Upper lobe of left lung (tissue), 6 donors: ENCODE results near the gene AGBL4. TPM values are rescaled to one million over a fixed set of nuclear protein-coding genes. Genes with fewer than 3 reads are reported as not detected.

ENCODE experiments used
- ATAC-seq, 2 donors: fragments of 200-7000 bp; cut with Tn5 transposase; one replicate each; pipeline ENCODE4 v1.9.1; 2022; ENCODE audit warnings: mild to moderate bottlenecking in 2 of 2, moderate library complexity in 2 of 2; ENCODE audit not compliant: low FRiP score in 2 of 2
- DNase-seq, 2 donors: peaks; one replicate each; pipeline ENCODE4 v3.0.0-alpha.2; 2019 to 2020
- H3K27ac ChIP-seq, 4 donors: fragments of 200-600 bp; sonication (generic); one replicate each; pipeline ENCODE4 v1.5.1; 2016 to 2019
- H3K27me3 ChIP-seq, 4 donors: fragments of 200-600 bp; sonication (generic); one replicate each; pipeline ENCODE4 v1.5.1; 2017 to 2019
- H3K36me3 ChIP-seq, 4 donors: fragments of 200-600 bp; sonication (generic); one replicate each; pipeline ENCODE4 v1.5.1; 2016 to 2019
- H3K4me1 ChIP-seq, 4 donors: fragments of 200-600 bp; sonication (generic); one replicate each; pipeline ENCODE4 v1.5.1; 2018 to 2019
- H3K4me3 ChIP-seq, 4 donors: fragments of 200-600 bp; sonication (generic); one replicate each; pipeline ENCODE4 v1.5.1; 2017 to 2019; ENCODE audit warnings: mild to moderate bottlenecking in 2 of 4, moderate library complexity in 1 of 4
- H3K9me3 ChIP-seq, 4 donors: fragments of 200-600 bp; sonication (generic); one replicate each; pipeline ENCODE4 v1.5.1; 2018 to 2019
- EP300 ChIP-seq, 4 donors: sonication (generic); formaldehyde crosslinking; IDR thresholded peaks; one replicate each; pipeline ENCODE4 v1.5.1; 2017; ENCODE audit warnings: antibody characterized with exemption in 4 of 4, control low read depth in 2 of 4
- POLR2A ChIP-seq, 4 donors: fragments of 450-650 bp; IDR thresholded peaks; one replicate each; pipeline ENCODE4 v1.5.1; 2016 to 2017; ENCODE audit warnings: antibody characterized with exemption in 4 of 4, mild to moderate bottlenecking in 2 of 4
- POLR2AphosphoS5 ChIP-seq, 2 donors: sonication (generic); formaldehyde crosslinking; IDR thresholded peaks; one replicate each; pipeline ENCODE4 v1.5.1; 2017; ENCODE audit warnings: antibody characterized with exemption in 2 of 2
- WGBS, 2 donors: methylation state at CpG; one replicate each; pipeline ENCODE4 v1.1.5; 2017 to 2018; 5-methylcytosine and 5-hydroxymethylcytosine counted together
- total RNA-seq, 6 donors: library from RNA; depleted of rRNA in 4 of 6; stranded (reverse); fragments of >200 nt in 4 of 6; gene quantifications; one replicate each; pipeline versions ENCODE4 v1.1.0 to v1.2.1, GENCODE V29; 2016 to 2021
- TF ChIP-seq, protein P1 (sequence below), 6 experiments: fragments of 450-650 bp in 4 of 6; fragments of 200-600 bp in 2 of 6; sonication (generic) in 2 of 6; IDR thresholded peaks; one replicate each; pipeline ENCODE4 v1.5.1; 2016 to 2019; ENCODE audit warnings: antibody characterized with exemption in 6 of 6
- donor health status: DM: no; HTN: no; CAD: no; lungs with moderate emphysema.
- donor health status: DM: no; HTN: yes; CAD: no; lungs with severe emphysema.

AGBL4 gene
- total RNA-seq, 6 donors from 2014 or later = 0.57 to 10.5 (median 1.5) TPM

- no peak for ATAC-seq
- H3K36me3 ChIP-seq = no peaks in the 10 kb centered on the region
- no peaks in the 10 kb centered on the region for H3K27me3 ChIP-seq
Observed at GRCh38 chr1:48560577-48560976, 1463.2 kb downstream of the AGBL4 start.

DNA sequence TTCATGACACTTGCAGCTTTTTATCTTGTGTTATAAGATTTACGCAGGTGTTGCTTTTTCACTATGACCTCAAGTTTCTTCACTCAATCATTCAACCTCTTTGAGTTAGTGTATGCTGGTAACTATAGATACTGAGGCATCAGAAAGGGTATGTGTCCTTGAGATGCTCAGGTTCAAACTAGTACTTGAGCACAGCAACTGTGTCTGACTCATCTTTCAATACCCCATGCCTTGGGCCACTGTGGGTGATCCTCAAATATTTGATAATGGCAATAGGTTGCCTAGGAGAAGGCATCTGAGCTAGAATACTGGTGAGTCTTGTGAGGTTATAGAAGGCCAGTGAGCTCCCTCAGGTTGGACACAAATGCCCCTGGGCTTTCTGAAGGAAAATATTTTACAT lies 1463.6 kb downstream of the AGBL4 start:
- Histone ChIP-seq H3K9me3 (no peaks in the 10 kb centered on the region), H3K27me3 (no peaks in the 10 kb centered on the region), H3K4me1 (no peaks in the 10 kb centered on the region), H3K36me3 (no peaks in the 10 kb centered on the region), H3K4me3 (no peak overlapping the region), H3K27ac (no peak overlapping the region)
- DNase-seq (no peak), ATAC-seq (no peak)
- 47 to 97% methylated on average over 1 of the region's 1 CpG for WGBS, 2 donors
- TF ChIP-seq EP300 (IDR thresholded peaks at IDR 0.05) (no peak), POLR2A (IDR thresholded peaks at IDR 0.05) (no peak), POLR2AphosphoS5 (IDR thresholded peaks at IDR 0.05) (no peak)
- TF ChIP-seq, protein P1, sequence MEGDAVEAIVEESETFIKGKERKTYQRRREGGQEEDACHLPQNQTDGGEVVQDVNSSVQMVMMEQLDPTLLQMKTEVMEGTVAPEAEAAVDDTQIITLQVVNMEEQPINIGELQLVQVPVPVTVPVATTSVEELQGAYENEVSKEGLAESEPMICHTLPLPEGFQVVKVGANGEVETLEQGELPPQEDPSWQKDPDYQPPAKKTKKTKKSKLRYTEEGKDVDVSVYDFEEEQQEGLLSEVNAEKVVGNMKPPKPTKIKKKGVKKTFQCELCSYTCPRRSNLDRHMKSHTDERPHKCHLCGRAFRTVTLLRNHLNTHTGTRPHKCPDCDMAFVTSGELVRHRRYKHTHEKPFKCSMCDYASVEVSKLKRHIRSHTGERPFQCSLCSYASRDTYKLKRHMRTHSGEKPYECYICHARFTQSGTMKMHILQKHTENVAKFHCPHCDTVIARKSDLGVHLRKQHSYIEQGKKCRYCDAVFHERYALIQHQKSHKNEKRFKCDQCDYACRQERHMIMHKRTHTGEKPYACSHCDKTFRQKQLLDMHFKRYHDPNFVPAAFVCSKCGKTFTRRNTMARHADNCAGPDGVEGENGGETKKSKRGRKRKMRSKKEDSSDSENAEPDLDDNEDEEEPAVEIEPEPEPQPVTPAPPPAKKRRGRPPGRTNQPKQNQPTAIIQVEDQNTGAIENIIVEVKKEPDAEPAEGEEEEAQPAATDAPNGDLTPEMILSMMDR (IDR thresholded peaks at IDR 0.05) = no peak

More at GRCh38 chr1:48560577-48560976, 1463.2 kb downstream of the AGBL4 start:
- no peak overlapping the region for H3K27ac ChIP-seq
- no peak for DNase-seq
- no peak overlapping the region for H3K4me3 ChIP-seq
- H3K4me1 ChIP-seq = no peaks in the 10 kb centered on the region
- no peaks in the 10 kb centered on the region for H3K9me3 ChIP-seq
- TF ChIP-seq, protein P1 (IDR thresholded peaks at IDR 0.05) = no peak
- TF ChIP-seq EP300 (IDR thresholded peaks at IDR 0.05) (no peak), POLR2AphosphoS5 (IDR thresholded peaks at IDR 0.05) (no peak), POLR2A (IDR thresholded peaks at IDR 0.05) (no peak)

DNA sequence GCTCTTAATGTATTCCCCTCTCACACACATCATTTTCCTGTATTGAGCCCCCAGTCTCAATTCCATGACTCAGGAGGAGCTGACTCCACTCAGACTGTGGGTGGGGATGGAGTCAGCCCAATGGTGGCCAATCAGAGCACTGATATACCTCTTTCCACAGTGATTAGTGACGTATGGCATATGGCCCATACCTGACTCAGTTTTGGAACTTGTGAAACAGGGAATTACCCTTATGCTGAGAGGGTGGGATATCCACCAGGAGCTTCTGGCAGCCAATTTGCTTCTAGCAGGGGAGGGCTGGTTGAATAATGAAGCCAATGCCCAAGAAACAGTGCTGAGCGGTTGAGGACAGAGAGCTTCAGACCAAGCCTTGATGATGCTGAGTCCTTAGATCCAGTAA lies 1465.4 kb downstream of the AGBL4 start:
- no peaks in the 10 kb centered on the region for H3K9me3 ChIP-seq
- no peaks in the 10 kb centered on the region for H3K27me3 ChIP-seq
- 78 to 89% methylated on average over 2 of the region's 2 CpGs for WGBS, 2 donors
- H3K4me3 ChIP-seq = no peak overlapping the region
- no peaks in the 10 kb centered on the region for H3K36me3 ChIP-seq
- DNase-seq (no peak), ATAC-seq (no peak)
- TF ChIP-seq POLR2AphosphoS5 (IDR thresholded peaks at IDR 0.05) (no peak), POLR2A (IDR thresholded peaks at IDR 0.05) (no peak), EP300 (IDR thresholded peaks at IDR 0.05) (no peak)
- TF ChIP-seq, protein P1 (IDR thresholded peaks at IDR 0.05) = no peak
- no peak overlapping the region for H3K27ac ChIP-seq
- H3K4me1 ChIP-seq = no peaks in the 10 kb centered on the region

GRCh38 chr1:48556186-48556850 lies 1467.4 kb downstream of the AGBL4 start:
- Histone ChIP-seq H3K4me3 (no peak overlapping the region), H3K36me3 (no peaks in the 10 kb centered on the region), H3K27me3 (no peaks in the 10 kb centered on the region), H3K4me1 (peaks cover 0 to 7% (median 0%) of the 10 kb centered on the region in 4 donors), H3K27ac (no peak overlapping the region), H3K9me3 (no peaks in the 10 kb centered on the region)
- DNase-seq (no peak), ATAC-seq (no peak)
- WGBS, 2 donors = 82 to 84% methylated on average over 5 of the region's 5 CpGs
- no peak for TF ChIP-seq EP300 (IDR thresholded peaks at IDR 0.05)
- no peak for TF ChIP-seq POLR2A (IDR thresholded peaks at IDR 0.05)
- TF ChIP-seq, protein P1 (IDR thresholded peaks at IDR 0.05) = no peak
- no peak for TF ChIP-seq POLR2AphosphoS5 (IDR thresholded peaks at IDR 0.05)

- H3K27me3 ChIP-seq = no peaks in the 10 kb centered on the region
- H3K27ac ChIP-seq = no peak overlapping the region
- H3K36me3 ChIP-seq = no peaks in the 10 kb centered on the region
- no peak overlapping the region for H3K4me3 ChIP-seq
- DNase-seq (no peak), ATAC-seq (no peak)
- TF ChIP-seq POLR2AphosphoS5 (IDR thresholded peaks at IDR 0.05) (no peak), POLR2A (IDR thresholded peaks at IDR 0.05) (no peak), EP300 (IDR thresholded peaks at IDR 0.05) (no peak)
- TF ChIP-seq, protein P1 (IDR thresholded peaks at IDR 0.05) = no peak
- no peaks in the 10 kb centered on the region for H3K9me3 ChIP-seq
- peaks cover 0 to 7% (median 0%) of the 10 kb centered on the region in 4 donors for H3K4me1 ChIP-seq
- WGBS, 2 donors = 82 to 89% methylated on average over 2 of the region's 2 CpGs
Observed at GRCh38 chr1:48555271-48555670, 1468.5 kb downstream of the AGBL4 start.
